HepG2 (cell line): ENCODE results near the gene CARHSP1. TPM values are rescaled to one million over a fixed set of nuclear protein-coding genes. Genes with fewer than 3 reads are reported as not detected.
A peak's percentile ranks its signal among the peaks of the same experiment; 100 is the strongest.

Source experiments
- AKNA ChIP-seq: sonication (generic); formaldehyde crosslinking; IDR thresholded peaks from 2 replicates; pipeline ENCODE4 v1.4.0; 2020; ENCODE audit warnings: missing genetic modification reagents, borderline replicate concordance
- ATRX ChIP-seq: sonication (generic); formaldehyde crosslinking; IDR thresholded peaks from 2 replicates; pipeline ENCODE4 v1.4.0; 2020; ENCODE audit warnings: missing genetic modification reagents, borderline replicate concordance
- GFI1 ChIP-seq: sonication (generic); formaldehyde crosslinking; IDR thresholded peaks from 2 replicates; pipeline ENCODE4 v1.5.0; 2020; ENCODE audit warnings: missing genetic modification reagents, mild to moderate bottlenecking, borderline replicate concordance
- HDAC2 ChIP-seq: sonication (generic); formaldehyde crosslinking; IDR thresholded peaks from 2 replicates; pipeline ENCODE4 v1.4.0; 2020; ENCODE audit warnings: missing genetic modification reagents
- NFKBIZ ChIP-seq: IDR thresholded peaks from 2 replicates; pipeline ENCODE4 v1.6.1; 2018; ENCODE audit warnings: missing genetic modification reagents, missing compliant biosample characterization
- SOX5 ChIP-seq: IDR thresholded peaks from 2 replicates; pipeline ENCODE4 v1.6.1; 2016; ENCODE audit warnings: borderline replicate concordance
- TEF ChIP-seq: sonication (generic); formaldehyde crosslinking; IDR thresholded peaks from 2 replicates; pipeline ENCODE4 v1.5.0; 2020; ENCODE audit warnings: missing genetic modification reagents
- XBP1 ChIP-seq: sonication (generic); formaldehyde crosslinking; IDR thresholded peaks from 2 replicates; pipeline ENCODE4 v1.5.0; 2020; ENCODE audit warnings: missing genetic modification reagents
- YEATS2 ChIP-seq: sonication (generic); formaldehyde crosslinking; IDR thresholded peaks from 2 replicates; pipeline ENCODE4 v1.4.0; 2020; ENCODE audit warnings: missing genetic modification reagents, borderline replicate concordance
- ZBTB20 ChIP-seq: sonication (generic); formaldehyde crosslinking; IDR thresholded peaks from 2 replicates; pipeline ENCODE4 v1.8.1; 2023; ENCODE audit warnings: missing genetic modification reagents, low read depth, mild to moderate bottlenecking, borderline replicate concordance
- ZFP36L2 ChIP-seq: sonication (generic); formaldehyde crosslinking; IDR thresholded peaks from 2 replicates; pipeline ENCODE4 v1.4.0; 2020; ENCODE audit warnings: missing genetic modification reagents
- ZMAT5 ChIP-seq: sonication (generic); formaldehyde crosslinking; IDR thresholded peaks from 2 replicates; pipeline ENCODE4 v1.5.0; 2020; ENCODE audit warnings: mild to moderate bottlenecking, low read depth, missing genetic modification reagents, borderline replicate concordance
- ZNF20 ChIP-seq: sonication (generic); formaldehyde crosslinking; IDR thresholded peaks from 2 replicates; pipeline ENCODE4 v1.4.0; 2020; ENCODE audit warnings: mild to moderate bottlenecking, moderate library complexity, missing genetic modification reagents
- ZNF549 ChIP-seq: sonication (generic); formaldehyde crosslinking; IDR thresholded peaks from 2 replicates; pipeline ENCODE4 v1.5.0; 2020; ENCODE audit warnings: missing genetic modification reagents
- ZNF615 ChIP-seq: sonication (generic); formaldehyde crosslinking; IDR thresholded peaks from 2 replicates; pipeline ENCODE4 v1.5.0; 2020; ENCODE audit warnings: mild to moderate bottlenecking, missing genetic modification reagents, borderline replicate concordance
- ZNF674 ChIP-seq: sonication (generic); formaldehyde crosslinking; IDR thresholded peaks from 2 replicates; pipeline ENCODE4 v1.5.0; 2020; ENCODE audit warnings: low read depth, mild to moderate bottlenecking, missing genetic modification reagents
- ZNF766 ChIP-seq: sonication (generic); formaldehyde crosslinking; IDR thresholded peaks from 2 replicates; pipeline ENCODE4 v1.5.0; 2020; ENCODE audit warnings: missing genetic modification reagents, borderline replicate concordance
- polyA plus RNA-seq, 8 experiments: library from polyadenylated mRNA; depleted of rRNA in 3 of 8; stranded (reverse) in 7 of 8; unstranded in 1 of 8; fragments of >200 nt; fragmentation: Illumina TruSeq in 4 of 8; extraction: Trizol in 4 of 8; gene quantifications; 2 replicates each; pipeline versions ENCODE4 v1.2.1 to v1.2.3, GENCODE V29; 2011 to 2016; ENCODE audit warnings: low read depth in 4 of 8, missing spikeins in 1 of 8, mixed read lengths in 1 of 8; ENCODE audit not compliant: insufficient read depth in 1 of 8
- total RNA-seq, 5 experiments: library from RNA; depleted of rRNA; stranded (reverse); fragments of >200 nt; fragmentation: Illumina TruSeq; extraction: Trizol; gene quantifications; 2 replicates each; pipeline ENCODE4 v1.2.3, GENCODE V29; 2016; ENCODE audit warnings: low read depth in 1 of 5

The CARHSP1 gene
- total and polyA plus RNA-seq, 2 of the 13 experiments (the other 11 are each of a cell fraction or from before 2014, with no cell fraction given) = 173 to 345 TPM

GRCh38 chr16:8859913-8860881 lies 8.6 kb downstream of the CARHSP1 start (continued):
- TF ChIP-seq YEATS2 (CRISPR knock-in tag) (peak; percentile 63; the same call in 1 of the 2 replicates), HDAC2 (peak; percentile 95), SOX5 (CRISPR knock-in tag) (peak; percentile 87), TEF (CRISPR knock-in tag) (no peak; the same call in 1 of the 2 replicates), ZNF615 (CRISPR knock-in tag) (peak; percentile 24; the same call in 1 of the 2 replicates), ZNF674 (CRISPR knock-in tag) (no peak), ZNF549 (CRISPR knock-in tag) (no peak), ZNF766 (no peak), ZBTB20 (CRISPR knock-in tag) (peak; percentile 84), ATRX (CRISPR knock-in tag) (no peak), ZMAT5 (CRISPR knock-in tag) (no peak), GFI1 (CRISPR knock-in tag) (peak; percentile 62; the same call in 1 of the 2 replicates), XBP1 (CRISPR knock-in tag) (no peak), NFKBIZ (CRISPR knock-in tag) (0 out of 2 replicates have a peak, but pooled peaks have one; percentile 39), ZFP36L2 (no peak), ZNF20 (CRISPR knock-in tag) (no peak), AKNA (0 out of 2 replicates have a peak, but pooled peaks have one; percentile 48)
